CD4-positive, alpha-beta T cell treated with Interleukin-15 for 1 hour (primary cell): Measurements from ENCODE around the gene TBX3.

Experiments
- DNase-seq: peaks from one replicate; pipeline ENCODE4 v3.0.0-alpha.2; 2020

TBX3 gene

DNA sequence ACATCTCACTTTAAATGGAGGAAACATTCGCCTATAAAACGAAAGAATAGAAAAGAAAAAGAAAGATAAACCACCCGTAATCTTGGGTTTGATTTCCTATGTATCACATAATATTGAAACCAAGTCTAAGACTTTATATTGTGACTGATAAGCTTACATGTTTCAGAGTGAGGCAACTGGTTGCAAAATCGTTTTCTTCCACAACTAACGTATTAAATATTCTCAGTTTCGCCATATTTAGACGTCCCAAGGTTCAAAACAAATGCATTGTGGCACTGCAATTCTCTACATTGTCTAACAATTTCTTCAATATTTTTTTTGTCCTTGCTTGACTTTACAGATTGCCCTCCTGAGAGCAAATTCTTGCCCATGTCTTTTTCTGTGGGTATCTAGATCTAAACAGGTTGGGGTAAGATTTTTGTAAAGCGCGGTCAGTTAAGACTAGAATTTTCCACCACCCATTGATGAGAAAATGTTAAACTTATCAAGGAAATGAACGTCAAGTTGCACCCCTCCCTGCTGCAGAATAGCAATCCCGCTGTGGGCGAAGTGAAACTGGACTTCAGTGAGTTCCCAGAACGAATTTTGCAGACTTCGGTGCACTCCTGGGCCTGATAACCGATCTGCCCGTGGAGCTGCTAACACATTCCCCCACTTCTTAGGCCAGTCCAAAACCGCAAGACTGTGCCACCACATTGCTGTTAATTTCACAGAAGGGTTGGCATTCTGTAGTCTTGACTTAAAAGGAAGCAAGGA lies 2.7 kb downstream of the TBX3 start:
- no peak for DNase-seq

DNA sequence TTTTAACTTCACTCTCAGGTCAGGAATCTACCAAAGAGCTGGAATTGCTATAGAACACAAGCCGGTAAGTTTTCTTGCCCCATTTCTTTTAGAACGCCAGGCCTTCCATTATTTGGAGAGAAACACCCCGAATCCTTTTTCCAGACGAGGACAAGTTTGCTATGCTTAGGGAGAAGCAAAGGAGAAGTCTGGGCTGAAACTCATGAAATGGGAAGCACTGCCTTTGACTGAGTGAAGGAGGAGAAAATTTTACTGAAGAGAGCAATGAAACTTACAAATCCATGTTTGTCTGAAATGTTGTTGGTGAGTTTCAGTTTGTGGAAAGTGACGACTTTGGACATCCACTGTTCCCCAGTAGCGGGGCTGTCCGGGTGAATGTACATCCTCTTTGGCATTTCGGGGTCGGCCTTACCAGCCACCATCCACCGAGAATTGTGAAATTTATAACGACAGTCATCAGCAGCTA lies 3.3 kb downstream of the TBX3 start:
- no peak for DNase-seq

DNA sequence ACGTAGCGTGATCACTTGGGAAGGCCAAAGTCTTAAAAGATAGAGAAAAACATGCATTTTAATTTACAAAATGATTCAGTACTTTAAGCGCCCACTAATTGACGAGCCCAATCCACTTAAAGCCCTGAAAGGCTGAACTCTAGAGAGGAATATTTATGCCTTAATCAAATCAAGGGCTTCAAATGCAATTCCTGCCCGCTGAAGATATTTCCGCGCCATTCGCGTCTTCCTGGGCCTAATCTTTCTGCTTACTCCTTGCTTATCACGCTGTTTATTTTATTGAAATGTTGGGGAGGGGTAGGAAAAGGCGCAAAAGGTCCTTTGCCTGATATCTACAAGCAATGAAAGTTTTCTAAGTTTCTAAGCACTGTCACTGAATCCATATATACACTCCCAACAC lies 4.0 kb downstream of the TBX3 start:
- DNase-seq = no peak

GRCh38 chr12:114679452-114679875 lies 4.5 kb downstream of the TBX3 start:
- no peak for DNase-seq

DNA sequence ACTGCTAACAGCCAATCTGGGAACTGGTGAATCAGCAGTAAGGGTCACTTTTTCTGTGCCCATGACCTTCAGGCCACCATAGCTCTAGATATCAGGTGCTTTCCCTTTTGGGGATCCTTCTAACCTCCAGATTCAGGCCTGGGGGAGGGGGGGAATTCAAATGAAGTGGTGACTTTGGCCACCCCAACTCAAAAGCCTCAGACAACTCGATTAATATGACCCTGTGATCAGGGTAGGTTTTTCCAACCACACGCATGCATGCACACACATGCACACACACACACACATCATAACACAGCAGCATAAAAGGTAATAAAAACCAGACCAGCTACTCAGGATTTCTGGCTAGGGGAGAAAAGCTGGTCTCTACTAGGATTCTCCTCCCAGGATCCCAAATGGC lies 5.3 kb downstream of the TBX3 start:
- no peak for DNase-seq

DNA sequence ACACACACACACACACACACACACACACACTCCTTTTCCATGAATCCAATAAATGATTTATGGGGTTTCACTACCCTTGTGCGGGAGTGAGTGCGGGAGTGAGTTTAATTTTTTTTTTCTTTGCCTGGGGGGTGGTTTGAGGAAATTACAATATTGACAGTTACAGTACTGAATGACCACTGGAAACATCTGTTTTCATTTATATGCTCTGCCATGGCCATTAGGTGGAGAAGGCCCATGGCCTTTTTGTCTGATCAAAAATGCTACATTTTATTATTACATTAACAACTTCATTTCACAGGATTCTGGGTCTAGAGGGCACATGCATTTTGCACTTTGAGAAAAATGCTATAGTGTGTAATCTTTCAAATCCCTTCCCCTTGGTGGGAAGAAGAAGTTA lies 5.9 kb downstream of the TBX3 start:
- no peak for DNase-seq

DNA sequence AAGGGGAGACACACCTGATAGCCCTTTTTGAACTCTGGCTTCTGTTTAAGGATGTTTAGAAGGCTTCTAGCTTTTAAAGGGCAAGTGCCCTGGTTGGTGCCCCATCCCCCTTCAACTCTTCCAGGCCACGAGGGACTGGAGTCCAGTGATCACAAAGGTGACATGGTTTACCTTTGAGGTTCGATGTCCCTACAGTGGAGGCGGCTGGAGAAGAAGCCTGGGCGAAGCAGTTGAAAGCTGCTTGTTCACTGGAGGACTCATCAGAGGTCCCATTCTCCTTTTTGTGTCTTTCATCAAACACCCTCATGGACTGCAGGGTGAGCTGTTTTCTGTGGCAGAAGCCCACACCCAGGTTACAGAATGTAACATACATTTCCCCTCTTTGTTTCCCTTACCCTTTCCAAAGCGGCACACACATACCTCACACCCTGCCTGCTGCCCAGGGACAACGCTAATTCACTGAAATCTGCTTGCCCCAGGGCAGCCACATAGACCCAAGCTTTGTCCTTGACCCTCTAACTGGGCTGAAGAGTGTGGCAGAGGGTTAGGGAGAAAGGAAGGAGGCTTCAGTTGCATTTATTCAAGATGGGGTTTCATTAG lies 7.7 kb downstream of the TBX3 start:
- no peak for DNase-seq

DNA sequence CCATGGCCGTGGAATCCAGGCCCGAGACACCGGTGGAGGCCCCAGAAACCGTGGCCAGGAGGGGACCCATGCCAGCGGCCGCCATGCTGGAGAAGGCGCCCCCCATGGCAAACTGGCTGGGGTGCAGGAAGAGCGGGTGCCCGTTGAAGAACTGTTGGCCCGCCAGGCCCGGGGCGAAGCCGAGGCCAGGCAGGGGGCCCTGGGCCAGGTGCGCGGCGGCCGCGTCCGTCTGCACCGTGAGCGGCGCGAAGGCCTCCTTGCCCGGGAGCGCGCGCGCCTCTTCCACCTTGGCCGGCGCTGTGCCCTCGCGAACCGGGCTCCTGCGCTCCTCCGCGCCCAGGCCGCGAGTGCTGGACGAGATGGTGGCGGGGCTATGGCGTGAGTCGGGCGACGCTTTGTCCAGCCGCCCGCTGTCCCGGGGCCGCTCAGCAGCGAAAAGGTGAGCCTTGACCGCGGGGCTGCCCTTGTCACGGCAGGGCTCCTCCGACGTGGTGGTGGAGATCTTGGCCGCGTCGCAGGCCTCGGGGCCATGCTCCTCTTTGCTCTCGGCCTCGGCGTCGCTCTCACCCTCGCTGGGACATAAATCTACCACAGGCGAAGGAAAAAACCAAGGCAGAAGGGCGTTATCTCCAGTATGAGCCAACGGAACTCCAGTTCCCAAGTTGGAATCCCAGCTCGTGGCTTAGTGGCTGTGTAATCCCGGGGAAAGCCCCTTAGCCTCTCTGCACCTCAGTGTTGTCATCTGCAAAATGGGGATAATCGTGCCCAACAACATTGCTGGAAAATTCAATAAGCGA lies 9.5 kb downstream of the TBX3 start:
- no peak for DNase-seq

- DNase-seq = no peak
These were observed 10.1 kb downstream of the TBX3 start for GRCh38 chr12:114673901-114674250.

DNA sequence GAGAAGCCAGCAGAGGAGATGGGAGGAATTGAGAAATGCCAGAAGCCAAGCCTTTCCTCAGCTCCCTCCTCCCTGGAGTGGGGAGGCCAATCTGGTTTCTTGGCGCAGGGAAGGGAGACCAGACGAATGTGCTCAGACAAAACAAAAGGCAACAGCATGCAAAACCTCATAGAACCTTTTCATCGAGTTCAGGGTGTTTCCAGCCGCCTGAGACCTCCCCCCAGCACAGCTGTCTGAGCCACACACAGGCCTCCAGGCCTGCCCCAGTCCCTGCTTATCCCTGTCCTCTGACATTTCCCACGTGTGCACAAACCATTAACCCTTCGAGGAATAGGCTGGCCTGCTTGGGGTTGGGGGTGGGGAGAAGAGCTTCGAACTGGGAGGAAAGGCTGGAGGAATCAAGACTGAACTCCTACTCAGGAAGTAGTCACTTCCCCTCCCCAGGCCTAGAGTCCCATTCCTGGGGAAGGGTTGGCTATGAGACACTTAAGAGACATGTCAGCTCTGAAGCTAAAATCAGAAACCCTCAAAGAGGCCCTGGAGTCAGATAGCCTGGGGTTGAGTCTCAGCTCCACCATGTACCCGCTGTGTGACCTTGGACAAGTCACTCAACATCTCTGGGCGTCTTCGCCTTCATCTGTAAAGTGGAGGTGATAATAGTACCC lies 10.7 kb downstream of the TBX3 start:
- no peak for DNase-seq

DNA sequence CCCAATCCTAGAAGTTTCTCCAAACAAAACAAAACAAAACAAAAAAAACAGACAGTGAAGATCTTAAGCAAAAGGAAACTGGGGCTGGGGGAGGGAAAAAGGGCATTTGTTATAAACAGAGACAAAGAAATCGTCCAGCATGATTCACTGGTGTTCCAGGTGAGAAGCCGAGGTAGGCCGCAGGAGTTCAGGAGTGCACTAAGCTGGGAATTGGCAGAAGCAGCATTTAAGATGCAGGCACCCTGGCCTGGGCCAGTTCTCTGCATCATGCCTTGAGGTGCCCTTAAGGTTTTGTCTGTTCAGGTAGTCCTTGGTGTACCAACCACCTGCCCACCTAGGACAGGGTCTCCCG lies 11.2 kb downstream of the TBX3 start:
- DNase-seq = no peak

DNA sequence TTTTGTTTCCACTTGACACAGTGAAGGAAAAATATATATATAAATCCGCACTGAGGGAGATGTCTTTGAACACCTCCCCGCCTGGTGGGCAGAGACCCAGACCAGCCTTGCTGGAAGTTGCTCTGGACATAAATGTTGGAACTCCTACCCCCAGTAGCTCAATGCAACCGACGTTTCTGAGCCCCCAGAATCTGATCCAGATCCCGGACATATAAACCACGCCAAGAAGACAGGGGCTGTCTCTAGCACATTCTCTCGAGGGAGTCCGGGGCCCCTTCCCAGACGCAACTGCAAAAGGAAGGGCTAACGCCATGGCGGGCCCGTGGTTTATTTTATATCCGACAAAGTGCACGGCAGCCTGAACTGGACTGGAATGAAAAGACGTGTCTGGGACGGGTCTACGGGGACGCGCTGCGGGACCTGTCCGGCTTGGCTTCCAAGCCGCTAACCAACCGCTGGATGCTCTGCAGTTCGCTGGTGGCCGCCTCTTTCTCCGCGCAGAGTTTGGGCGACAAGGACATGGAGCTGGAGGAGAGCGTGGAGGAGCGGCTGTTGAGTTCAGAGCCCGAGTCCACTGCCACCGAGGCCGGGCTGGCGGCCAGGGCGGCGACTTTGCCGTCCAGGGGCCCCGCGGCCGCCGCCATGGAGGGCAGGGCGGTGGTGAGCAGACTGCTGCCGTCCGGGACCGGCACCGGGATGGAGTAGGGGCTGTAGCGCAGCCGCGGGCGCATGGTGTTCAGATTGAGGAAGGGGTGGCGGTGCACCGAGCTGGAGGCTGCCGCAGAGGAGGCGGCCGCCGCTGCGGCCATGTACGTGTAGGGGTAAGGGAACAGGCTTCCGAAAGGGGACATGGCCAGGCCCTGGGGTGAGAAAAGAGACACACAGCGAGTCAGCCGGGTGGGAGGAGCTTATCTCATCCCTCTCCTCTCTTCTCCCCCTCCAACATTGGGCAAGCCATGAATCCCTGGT lies 12.2 kb downstream of the TBX3 start:
- no peak for DNase-seq

GRCh38 chr12:114671066-114671442 lies 12.9 kb downstream of the TBX3 start:
- no peak for DNase-seq

DNA sequence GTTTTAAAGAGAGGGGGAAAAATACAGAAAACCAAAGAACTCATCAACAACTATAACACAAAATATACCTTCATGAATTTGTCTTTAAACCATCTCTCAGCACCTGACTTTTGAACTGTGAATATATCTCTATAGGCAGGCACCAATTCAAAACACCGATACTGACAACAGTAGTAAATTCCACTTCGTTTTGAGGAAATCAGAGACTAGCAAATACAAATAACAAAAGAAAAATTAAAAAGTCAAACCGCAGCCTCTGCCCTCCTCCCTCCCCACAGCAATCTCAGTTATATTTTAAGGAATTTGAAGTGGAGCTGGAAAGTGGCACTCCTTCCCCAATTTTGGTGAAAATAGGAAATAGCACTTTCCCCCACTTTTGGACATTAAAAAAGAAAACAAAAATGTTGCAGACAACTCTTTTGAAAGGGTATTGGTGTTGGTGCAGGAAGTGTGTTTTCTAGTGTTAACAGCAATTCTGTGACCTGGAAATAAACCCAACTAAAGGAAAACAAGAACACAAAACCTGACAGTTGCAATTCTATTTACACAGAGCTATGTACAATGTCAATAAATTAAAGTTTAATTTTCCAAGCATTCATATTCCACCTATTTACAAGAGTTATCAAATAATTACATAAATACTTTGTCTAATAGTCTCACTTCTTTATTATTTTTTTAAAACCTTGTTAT lies 13.5 kb downstream of the TBX3 start:
- DNase-seq = no peak

- no peak for DNase-seq
These were observed 14.3 kb downstream of the TBX3 start for GRCh38 chr12:114669401-114670290.

DNA sequence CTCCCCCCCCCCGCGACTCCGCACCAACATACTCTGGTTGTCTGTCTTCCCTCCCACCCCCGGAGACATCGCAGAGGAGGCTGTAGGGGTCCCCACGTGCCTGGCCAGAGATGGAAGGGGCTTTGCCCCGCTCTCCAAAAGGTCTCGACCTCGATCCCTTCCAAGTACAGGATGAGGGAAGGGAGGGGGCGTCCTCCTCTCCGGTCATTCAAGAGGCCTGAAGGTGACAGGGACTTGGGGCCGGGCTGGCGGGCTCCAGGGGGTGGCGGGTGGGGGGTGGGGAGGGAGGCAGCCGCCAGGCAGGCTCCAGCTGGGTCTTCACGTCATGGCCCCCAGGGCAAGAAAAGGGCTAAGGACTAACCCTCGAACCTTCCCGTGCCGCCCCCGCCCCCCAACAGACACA lies 15.1 kb downstream of the TBX3 start:
- DNase-seq = no peak

GRCh38 chr12:114668151-114668885 lies 15.7 kb downstream of the TBX3 start:
- no peak for DNase-seq

GRCh38 chr12:114667669-114668150 lies 16.3 kb downstream of the TBX3 start:
- DNase-seq = no peak

GRCh38 chr12:114666746-114667668 lies 17.0 kb downstream of the TBX3 start:
- no peak for DNase-seq
